Measurements from ENCODE around the gene EIF2B2. TPM values are rescaled to one million over a fixed set of nuclear protein-coding genes. Genes with fewer than 3 reads are reported as not detected.

Gene EIF2B2
- total RNA-seq, 1 experiment from 2014 or later, result 48.3 TPM

GRCh38 chr14:74956280-74957072, 46.2 kb upstream of the EIF2B2 start:
- Histone ChIP-seq H2AK5ac (ENCODE audit: insufficient read length, low read length) (no peak overlapping the region), H3K14ac (ENCODE audit: insufficient read depth, low read length) (no peak overlapping the region), H2BK20ac (ENCODE audit: low read depth, low read length, poor library complexity, severe bottlenecking) (no peak overlapping the region), H3K27ac (ENCODE audit: insufficient read length, low read depth, low read length) (no peak overlapping the region), H2BK5ac (ENCODE audit: insufficient read length, low read length) (no peak overlapping the region), H3K27me3 (ENCODE audit: insufficient read depth, low read length) (no peaks in the 10 kb centered on the region; the same call in 1 of the 2 replicates), H4K20me1 (ENCODE audit: control insufficient read depth, insufficient read depth, insufficient read length) (no peaks in the 10 kb centered on the region), H4K91ac (ENCODE audit: insufficient read length, low read depth, low read length) (no peak overlapping the region), H2BK15ac (ENCODE audit: low read depth, low read length) (no peak overlapping the region), H3K79me2 (ENCODE audit: insufficient read depth, low read length) (no peaks in the 10 kb centered on the region), H2BK120ac (ENCODE audit: low read depth, low read length, poor library complexity, severe bottlenecking) (no peak overlapping the region), H3K9me3 (ENCODE audit: control insufficient read depth, low read depth, low read length) (no peaks in the 10 kb centered on the region), H4K5ac (ENCODE audit: insufficient read length, low read depth, low read length) (no peak overlapping the region), H3T11ph (ENCODE audit: low read length) (no peak overlapping the region), H3K4me1 (ENCODE audit: insufficient read depth, low read length) (no peaks in the 10 kb centered on the region; the same call in 1 of the 2 replicates), H3K56ac (ENCODE audit: insufficient read length, low read depth, low read length) (no peak overlapping the region), H3K79me1 (ENCODE audit: insufficient read depth, low read depth, low read length, poor library complexity, severe bottlenecking) (no peaks in the 10 kb centered on the region), H3K9ac (ENCODE audit: extremely low read depth, insufficient read length, low read length) (no peak overlapping the region), H4K8ac (replicated peaks; ENCODE audit: insufficient read length, low read depth, low read length) (no peak overlapping the region), H3K23me2 (ENCODE audit: insufficient read length, low read depth, low read length, poor library complexity, severe bottlenecking) (no peaks in the 10 kb centered on the region), H2BK12ac (ENCODE audit: insufficient read length, low read depth, low read length) (no peak overlapping the region), H3K4me2 (ENCODE audit: insufficient read depth, insufficient read length, low read length) (no peak overlapping the region), H3K23ac (ENCODE audit: insufficient read length, low read depth, low read length) (no peak overlapping the region), H3K4ac (ENCODE audit: low read depth, low read length) (no peak overlapping the region), H3K18ac (ENCODE audit: insufficient read length, low read depth, low read length) (no peak overlapping the region), H2AFZ (ENCODE audit: low read length) (no peak overlapping the region)
- Mint-ChIP-seq H3K27me3 (ENCODE audit: low read depth) (peaks cover 21% of the 10 kb centered on the region), H3K27ac (no peak overlapping the region), H3K4me1 (peaks cover 10 to 12% of the 10 kb centered on the region in 2 experiments), H3K9me3 (no peaks in the 10 kb centered on the region), H3K4me3 (peak overlapping the region; percentile 25 to 47; a peak in 4 of 5 replicates), H3K36me3 (ENCODE audit: insufficient read depth in 1 of 3, low read depth in 3 of 3) (no peaks in the 10 kb centered on the region; a peak in 1 of 7 replicates)
- no peak for DNase-seq
- WGBS (ENCODE audit: extremely low coverage, insufficient read length, low lambda C conversion rate), result no CpG with 5 or more reads among the region's 24 CpGs
- TF ChIP-seq CTCF (conservative IDR thresholded peaks at IDR 0.05), result no peak

Measured in H9 (cell line).